ENCODE results near the gene UBTD1. TPM values are rescaled to one million over a fixed set of nuclear protein-coding genes. Genes with fewer than 3 reads are reported as not detected.

Gene UBTD1
- total RNA-seq, 2 experiments from 2014 or later, result 2.1 to 2.3 TPM

DNA sequence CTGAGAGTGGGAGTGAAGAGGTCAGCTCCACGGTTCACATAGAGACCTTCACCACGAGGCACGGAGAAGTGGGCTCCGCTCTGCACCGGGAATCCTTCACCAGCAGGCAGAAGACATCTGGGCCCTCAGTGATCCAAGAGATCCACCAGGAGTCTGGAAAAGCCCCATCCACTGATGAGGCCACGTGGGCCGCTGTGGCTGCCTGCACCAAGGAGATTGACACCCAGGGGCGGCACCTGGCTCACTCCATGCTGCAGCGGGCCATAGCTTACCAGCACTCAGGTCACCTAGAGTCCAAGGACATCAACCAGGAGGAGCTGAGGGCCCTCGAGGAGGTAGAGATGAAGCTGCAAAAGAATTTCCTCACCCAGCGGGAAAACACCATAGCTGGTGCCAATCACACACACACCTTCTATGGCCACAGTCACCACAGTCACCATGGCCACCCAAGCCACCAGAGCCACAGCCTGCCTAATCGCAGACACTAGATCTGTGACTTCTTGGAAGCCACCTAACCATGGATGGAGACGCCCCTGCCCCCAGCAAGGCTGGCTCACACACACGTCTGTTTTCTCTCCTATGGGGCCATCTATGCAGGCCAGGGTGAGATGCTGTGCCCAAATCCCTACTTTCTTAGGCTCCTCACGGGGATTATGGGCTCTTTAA is 91.5 kb downstream of the UBTD1 start:
- POLR2A ChIA-PET, result interaction anchor here (0.6 kb wide), 1 partner anchor 98 kb away, joined by 3 read pairs; no protein-coding TSS in a partner anchor
- CTCF ChIA-PET, result no interaction called here

DNA sequence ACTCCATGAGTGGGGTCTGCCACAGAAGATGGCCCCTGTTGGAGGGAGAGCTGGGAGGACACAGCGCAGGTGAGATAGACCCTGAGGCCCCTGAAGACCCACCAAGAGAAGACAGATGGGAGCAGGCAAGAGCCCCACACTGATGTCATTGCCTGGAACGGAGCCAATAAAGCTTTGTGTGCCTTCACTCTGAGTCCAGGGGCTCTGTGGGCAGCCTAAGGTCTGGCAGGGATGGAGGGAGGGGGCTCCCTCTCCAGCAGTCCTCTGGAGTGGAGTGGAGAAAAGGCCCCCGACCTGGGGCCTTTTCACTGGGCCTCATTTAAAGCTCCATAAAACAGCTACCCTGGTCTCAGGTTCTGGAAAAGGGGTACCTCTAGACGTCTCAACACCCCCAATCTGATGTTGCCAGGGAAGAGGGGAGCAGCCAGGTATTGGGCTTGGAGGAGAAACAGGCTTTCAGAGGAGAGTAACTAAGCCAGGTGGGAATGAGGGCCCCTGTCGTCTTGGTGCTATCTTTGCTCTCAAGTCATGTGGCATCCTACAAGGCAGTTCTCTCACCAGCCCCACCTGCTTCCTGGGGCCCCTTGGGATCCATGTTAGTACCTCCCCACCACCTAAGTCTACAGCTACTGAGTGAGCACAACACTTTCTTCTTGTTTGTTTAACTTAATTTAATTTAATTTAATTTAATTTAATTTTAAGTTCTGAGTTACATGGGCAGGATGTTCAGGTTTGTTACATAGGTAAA is 92.2 kb downstream of the UBTD1 start:
- ChIA-PET POLR2A (interaction anchor here (0.6 kb wide), 1 partner anchor 902 kb away, joined by 3 read pairs; no protein-coding TSS in a partner anchor), CTCF (interaction anchor here (0.6 kb wide), 1 partner anchor 9 kb away, joined by 3 read pairs; no protein-coding TSS in a partner anchor)

GRCh38 chr10:97593421-97593820 is 94.7 kb downstream of the UBTD1 start:
- CTCF ChIA-PET, result interaction anchor here (1.0 kb wide), 1 partner anchor 15 kb away, joined by 3 read pairs; no protein-coding TSS in a partner anchor

GRCh38 chr10:97596101-97597082 is 97.7 kb downstream of the UBTD1 start:
- POLR2A ChIA-PET, result interaction anchor here (0.6 kb wide), 1 partner anchor 1143 kb away, joined by 3 read pairs; no protein-coding TSS in a partner anchor
- CTCF ChIA-PET, result interaction anchor here (0.6 to 1.0 kb wide), 4 partner anchors 14 to 196 kb away, joined by 3 read pairs; no protein-coding TSS in a partner anchor

More at GRCh38 chr10:97593421-97593820, 94.7 kb downstream of the UBTD1 start:
- POLR2A ChIA-PET, result no interaction called here

DNA sequence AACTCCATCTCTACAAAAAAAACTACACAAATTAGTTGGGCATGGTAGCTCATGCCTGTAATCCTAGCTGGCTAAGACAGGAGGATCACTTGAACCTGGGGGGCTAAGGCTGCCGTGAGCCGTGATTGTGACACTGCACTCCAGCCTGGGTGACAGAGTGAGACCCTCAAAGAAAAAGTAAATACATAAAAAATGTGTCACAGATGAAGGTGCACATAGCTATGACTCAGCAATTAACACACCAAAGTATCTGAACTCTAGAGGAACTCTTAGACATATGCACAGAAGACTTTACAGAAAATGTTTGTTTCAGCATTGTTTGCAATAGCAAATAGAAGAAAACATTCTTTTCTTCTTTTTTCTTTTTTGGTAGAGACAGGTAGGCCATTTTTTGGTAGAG is 99.1 kb downstream of the UBTD1 start:
- POLR2A ChIA-PET, result no interaction called here
- CTCF ChIA-PET, result interaction anchor here (0.7 kb wide), 1 partner anchor 26 kb away, joined by 3 read pairs; no protein-coding TSS in a partner anchor

GRCh38 chr10:97598407-97599271 is 99.9 kb downstream of the UBTD1 start:
- ChIA-PET POLR2A (no interaction called here), CTCF (no interaction called here)

- POLR2A ChIA-PET, result no interaction called here
- CTCF ChIA-PET, result no interaction called here
These were observed 100.5 kb downstream of the UBTD1 start for GRCh38 chr10:97599272-97599619.

DNA sequence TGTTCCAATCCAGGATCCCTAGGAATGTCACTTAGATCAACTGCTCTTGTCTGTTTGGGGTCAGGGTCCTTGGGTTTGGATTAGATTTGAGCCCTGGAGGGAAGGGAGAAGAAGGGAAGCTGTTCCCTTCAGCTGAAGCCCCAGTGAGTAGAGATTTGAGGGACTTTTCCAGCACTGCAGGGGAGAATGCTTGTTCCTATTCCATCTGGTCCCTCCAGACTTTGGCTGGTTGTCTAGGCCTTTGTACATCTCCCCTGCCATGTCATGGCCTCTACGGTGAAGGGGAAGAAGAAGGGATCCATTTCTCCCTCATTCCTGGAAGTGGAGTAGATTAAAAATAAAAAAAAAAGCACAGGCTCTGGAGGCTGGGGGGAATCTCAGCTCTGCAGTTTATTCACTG is 101.9 kb downstream of the UBTD1 start:
- POLR2A ChIA-PET, result no interaction called here
- CTCF ChIA-PET, result interaction anchor here (1.2 kb wide), 1 partner anchor 10 kb away, joined by 3 read pairs; no protein-coding TSS in a partner anchor

DNA sequence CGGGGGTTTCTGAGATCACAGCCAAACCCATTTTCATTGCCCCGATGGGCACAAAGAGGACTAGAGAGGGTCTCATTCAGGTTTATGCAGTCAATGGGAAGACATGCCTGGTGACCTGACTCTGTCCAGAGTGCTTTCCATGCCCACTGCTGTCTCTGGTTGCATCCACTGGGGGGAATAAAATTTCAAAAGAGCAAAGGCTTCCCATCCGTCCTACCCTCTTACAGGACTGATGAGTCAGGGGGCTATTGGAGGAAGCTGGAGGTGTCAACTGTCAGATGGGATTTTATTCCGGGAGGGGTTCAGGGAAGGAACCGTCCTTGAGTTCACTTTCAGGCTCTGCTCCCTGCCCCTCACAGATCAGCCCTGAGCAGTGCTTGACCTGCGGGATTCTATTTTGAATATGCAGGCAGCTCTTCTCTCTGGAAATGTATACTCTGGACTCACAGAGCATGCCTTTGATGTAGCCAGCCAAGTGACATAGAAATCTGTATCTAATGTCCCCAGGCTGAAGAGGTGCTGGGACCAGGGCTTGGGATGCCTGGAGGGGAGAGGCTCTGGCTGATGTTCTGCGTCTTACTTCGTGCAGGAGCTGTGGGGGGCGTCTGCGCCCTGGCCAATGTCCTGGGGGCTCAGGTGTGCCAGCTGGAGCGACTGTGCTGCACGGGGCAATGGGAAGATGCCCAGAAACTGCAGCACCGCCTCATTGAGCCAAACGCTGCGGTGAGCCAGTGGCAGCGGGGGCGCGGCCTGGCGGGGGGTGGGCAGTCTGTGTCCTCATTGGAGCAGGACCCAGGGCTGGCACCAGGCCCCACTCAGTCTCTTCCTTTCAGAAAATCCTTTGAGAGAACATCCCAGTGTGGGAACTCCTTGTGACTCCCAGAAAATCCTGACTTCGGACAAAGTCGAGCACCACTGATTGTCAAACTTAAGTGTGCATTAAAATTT is 102.8 kb downstream of the UBTD1 start:
- CTCF ChIA-PET, result no interaction called here
- POLR2A ChIA-PET, result no interaction called here

GRCh38 chr10:97607095-97607636 is 108.4 kb downstream of the UBTD1 start:
- ChIA-PET CTCF (interaction anchor here (1.5 kb wide), 1 partner anchor 54 kb away, joined by 3 read pairs; no protein-coding TSS in a partner anchor), POLR2A (no interaction called here)

DNA sequence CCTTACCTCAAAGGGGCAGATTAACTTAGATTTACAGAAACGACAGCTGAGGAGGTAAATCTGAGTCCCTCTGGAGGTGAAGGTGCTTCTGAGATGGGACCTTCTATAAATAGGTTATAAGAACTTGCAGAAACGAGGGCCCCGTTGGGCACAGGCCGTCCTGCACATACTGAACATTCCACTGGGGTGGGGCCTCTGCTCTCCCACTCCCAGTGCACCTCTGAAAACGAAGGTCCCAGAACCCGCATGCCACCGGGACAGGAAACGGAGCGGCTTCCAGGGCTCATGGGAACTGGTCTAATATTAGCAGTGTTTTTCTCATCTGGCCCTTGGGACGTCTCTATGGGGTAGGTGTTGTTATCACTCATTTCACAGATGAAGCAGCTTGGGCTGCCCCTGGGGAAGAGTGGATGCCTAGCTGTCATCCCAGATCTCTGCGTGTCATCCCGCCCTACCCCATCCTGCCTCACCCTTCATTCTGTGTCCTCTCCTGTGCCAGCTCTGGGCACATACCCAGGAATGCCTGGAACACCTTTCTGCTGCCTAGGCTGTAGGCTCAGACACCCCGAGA is 110.4 kb downstream of the UBTD1 start:
- POLR2A ChIA-PET, result no interaction called here
- CTCF ChIA-PET, result interaction anchor here (1.4 kb wide), 1 partner anchor 15 kb away, joined by 3 read pairs; no protein-coding TSS in a partner anchor

- POLR2A ChIA-PET, result no interaction called here
- CTCF ChIA-PET, result no interaction called here
These were observed 112.7 kb downstream of the UBTD1 start for GRCh38 chr10:97611473-97611872.

DNA sequence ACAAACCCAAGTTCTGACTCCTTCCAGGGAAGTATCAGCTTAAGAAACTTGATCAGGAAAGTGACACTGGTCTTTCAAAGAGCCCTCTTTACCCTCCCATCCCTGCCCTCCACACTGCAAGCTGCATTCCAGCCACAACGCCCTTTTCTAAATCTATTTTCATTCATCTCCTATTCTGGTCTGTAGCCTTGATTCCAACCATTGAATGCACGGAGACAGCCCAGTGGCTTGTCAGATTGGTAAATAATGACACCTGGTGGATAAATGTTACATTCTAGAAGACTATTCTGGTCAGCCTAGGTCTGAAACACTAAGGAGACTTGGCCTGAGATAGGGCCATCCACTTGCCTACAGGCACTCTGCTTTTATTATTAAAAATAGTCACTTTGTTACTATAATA is 113.7 kb downstream of the UBTD1 start:
- ChIA-PET POLR2A (no interaction called here), CTCF (no interaction called here)

DNA sequence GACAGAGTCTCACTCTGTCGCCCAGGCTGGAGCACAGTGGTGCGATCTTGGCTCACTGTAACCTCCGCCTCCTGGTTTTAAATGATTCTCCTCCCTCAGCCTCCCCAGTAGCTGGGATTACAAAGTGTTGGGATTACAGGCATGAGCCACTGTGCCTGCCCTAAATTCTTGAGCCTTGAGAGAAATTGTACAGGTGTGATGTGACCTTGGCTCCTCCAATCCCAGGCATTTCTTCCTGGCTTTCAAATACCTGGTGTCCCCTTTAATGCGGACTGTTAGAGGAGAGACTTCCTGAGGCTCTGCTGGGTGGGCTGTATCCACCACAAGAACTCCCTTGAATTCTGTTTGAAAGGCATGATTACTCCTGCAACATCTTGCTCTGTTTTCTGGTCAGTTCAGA is 119.6 kb downstream of the UBTD1 start:
- POLR2A ChIA-PET, result no interaction called here
- CTCF ChIA-PET, result no interaction called here

GRCh38 chr10:97618733-97619132 is 120.0 kb downstream of the UBTD1 start:
- POLR2A ChIA-PET, result no interaction called here

More at GRCh38 chr10:97618733-97619132, 120.0 kb downstream of the UBTD1 start:
- CTCF ChIA-PET, result no interaction called here

Measured in activated CD8-positive, alpha-beta memory T cell treated with anti-CD3 and anti-CD28 coated beads for 36 hours (primary cell).